ENCODE measurements around the gene SUGCT.

The SUGCT gene

DNA sequence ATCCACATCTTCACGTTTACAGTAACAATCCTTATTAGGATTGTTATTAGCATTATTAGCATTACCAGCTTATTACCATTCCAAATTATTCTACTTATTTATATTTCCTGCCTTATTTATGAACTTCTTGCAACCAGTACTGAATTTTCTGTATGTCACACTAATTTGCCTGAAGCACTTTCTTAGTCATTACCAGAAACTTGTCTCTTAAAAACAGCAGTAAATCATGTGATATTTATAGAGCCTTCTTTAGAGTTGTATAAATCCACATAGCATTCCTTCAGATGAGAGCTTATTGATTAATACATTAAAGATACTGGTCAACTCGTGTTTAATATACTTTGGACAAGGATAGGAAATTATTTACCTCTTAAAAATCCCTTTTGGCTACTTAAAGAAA is 618.6 kb downstream of the SUGCT start:
- no peak for FAIRE-seq

DNA sequence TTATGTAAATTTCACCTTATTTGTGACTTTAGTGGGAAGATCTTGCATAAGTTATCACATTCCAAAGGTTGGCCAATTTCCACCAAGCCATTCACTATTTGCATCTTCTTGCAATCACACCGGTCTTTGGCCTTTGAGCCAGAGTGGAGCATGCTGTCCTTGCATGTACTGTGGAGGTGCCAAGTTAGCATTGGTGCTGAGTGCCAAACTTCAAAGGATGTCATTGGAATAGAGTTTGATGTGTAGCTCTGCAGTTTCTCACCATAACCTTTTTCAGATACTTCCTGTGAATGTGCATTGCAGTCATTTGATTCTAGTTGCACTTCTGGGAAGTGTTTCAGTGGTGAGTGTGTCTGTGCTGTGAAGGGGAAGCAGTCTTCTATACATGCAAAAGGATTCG is 620.6 kb downstream of the SUGCT start:
- FAIRE-seq = no peak

DNA sequence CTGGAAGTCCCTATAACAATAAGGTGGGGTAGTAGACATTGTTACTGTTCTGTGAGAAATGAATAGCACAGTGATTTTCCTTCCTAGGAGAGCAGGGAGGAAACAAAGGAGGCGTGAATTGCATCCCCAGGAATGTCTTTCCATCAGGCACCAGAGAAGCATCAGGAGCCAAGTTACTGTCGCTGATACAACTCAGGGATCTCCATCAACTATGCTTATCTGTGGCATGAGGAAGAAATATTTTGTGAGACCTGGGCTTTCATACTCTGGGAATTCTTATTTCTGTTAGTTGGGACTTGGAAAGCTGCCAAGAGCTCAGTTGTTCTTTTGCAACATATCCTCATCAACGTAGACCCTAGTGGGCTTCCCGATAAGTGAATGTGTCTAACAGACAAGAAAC is 622.3 kb downstream of the SUGCT start:
- no peak for FAIRE-seq

GRCh38 chr7:40758590-40758989 is 623.8 kb downstream of the SUGCT start:
- FAIRE-seq = no peak

DNA sequence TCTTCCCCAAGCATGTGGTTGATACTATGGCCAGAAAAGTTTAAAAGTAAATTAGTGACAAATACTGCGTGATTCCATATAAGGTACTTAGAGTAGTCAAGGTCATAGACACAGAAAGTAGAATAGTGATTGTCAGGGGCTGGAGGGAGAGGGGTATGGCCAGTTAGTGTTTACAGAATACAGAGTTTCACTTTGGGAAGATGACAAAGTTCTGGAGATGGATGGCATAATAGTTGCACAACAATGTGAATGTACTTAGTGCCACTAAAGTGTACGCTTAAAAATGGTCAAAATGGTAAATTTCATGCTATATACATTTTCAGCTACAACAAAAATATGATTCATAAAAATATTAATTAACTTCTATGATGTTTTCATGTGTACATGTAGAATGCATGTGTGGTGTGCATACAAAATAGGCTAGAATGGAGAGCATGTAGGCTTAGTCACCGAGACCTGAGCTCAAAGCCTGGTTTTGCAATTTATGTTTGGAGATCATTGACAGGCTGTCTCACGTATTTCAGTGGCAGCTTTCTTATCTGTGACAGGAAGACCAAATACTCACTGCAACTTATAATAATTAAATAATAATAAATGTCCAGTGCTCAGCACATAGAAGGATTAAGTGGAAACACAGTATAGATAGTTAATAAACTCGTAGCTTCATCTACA is 625.6 kb downstream of the SUGCT start:
- no peak for FAIRE-seq

- no peak for FAIRE-seq
Measured at GRCh38 chr7:40760987-40761386, 626.2 kb downstream of the SUGCT start.

GRCh38 chr7:40761762-40762560 is 627.2 kb downstream of the SUGCT start:
- no peak for FAIRE-seq

- no peak for FAIRE-seq
Measured at GRCh38 chr7:40763319-40764287, 628.8 kb downstream of the SUGCT start.

DNA sequence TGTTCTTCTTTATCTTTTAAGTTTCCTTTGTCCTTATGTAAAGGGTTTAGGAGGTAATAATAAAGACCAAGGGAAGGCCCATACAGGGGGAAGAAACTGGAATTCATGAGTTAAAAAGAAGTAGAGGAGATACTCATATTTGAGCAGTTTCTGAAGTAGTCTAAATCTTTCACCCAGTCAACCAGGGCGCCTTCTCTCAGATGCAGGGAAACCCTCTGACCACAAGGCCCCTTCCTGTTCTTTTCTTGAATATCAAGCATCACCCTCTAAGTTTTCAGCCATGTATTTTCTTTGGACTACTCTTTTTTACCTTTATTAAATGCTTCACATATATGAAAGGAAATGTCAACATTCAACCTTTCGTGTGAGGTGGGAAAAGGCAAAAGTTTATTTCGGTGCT is 630.8 kb downstream of the SUGCT start:
- no peak for FAIRE-seq

DNA sequence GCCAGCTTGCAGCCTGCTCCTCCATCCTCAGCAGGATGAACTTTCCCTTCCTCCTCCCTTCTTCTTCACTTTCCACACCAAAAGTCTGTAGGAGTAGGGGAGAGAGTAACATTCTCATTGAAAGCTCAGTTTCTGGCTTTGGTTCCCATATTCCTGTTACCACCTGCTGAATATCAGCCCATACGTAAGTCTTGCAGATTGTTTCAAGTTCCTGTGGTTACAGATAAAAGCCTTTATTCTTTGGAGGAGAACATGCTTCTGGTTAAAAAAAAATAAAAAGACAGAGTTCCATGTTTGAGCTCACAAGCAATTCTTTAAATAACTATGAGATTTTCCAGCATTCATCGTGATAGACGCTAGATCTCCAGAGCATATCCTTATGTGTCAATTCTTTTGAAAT is 637.3 kb downstream of the SUGCT start:
- FAIRE-seq = no peak

- FAIRE-seq = no peak
Measured at GRCh38 chr7:40773656-40774055, 638.9 kb downstream of the SUGCT start.

GRCh38 chr7:40775877-40776276 is 641.1 kb downstream of the SUGCT start:
- no peak for FAIRE-seq

DNA sequence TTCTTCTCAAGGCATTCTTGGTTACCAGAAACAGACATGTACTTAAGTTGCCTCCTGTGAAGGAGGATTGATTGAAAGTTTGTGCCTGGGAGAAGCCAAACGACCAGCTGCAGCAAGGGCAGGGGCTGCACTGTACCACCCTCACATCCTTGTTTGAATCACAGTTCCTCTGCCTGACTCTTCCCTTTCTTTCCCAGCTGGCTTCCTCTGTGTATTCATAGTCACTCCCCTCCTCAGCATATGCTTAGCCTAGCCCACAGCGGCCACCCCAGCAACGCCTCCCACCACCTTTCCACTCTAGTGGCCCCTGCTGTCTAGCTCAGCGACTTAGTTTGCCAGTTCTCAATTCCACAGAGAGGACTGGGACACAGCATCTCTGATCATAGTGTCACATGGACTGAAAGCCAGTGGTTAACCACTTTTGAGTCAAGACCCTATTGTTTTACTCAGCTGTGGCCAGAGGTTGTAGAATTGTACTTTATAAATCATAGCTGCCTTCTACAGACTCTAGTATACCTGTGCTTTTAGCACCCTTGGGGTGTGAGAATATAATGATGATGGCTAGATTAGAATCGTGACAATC is 643.0 kb downstream of the SUGCT start:
- no peak for FAIRE-seq

DNA sequence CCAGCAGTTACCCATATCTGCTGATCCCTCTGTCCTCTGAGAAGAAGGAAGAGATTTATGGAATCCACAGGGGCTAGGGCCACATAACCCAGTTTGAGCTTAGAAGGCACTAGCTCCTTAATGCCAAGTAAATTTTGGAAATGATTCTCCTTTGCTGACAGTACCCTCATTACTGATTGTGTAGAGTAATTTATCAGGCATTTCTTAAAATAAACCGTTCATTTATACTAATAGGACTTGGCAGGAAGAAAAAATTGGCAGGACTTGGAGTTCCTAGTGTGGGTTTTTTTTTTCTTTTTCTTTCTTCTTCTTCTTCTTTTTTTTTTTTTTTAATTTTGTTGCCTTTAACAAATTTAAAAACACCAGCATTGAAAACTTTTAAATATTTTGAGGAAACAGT is 645.7 kb downstream of the SUGCT start:
- FAIRE-seq = no peak

DNA sequence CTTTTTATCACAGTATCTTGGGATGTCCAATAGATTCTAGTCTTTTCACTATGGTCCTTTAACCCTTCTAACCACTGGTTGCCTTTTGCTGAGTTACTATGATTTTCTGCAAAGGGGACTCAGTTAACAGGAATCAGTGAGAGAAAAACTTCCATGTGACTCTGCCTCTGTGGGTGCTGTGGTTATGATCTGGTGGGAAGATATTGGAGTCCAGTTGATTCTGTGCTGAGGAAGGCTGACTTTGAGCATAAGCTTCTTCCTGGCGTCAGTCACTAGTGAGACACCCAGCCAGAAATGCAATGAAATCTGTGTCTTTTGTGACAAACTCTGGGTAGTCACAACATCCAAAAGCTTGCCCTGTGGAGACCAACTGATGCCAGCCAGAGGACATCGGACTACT is 648.0 kb downstream of the SUGCT start:
- FAIRE-seq = no peak

GRCh38 chr7:40784176-40784575 is 649.4 kb downstream of the SUGCT start:
- no peak for FAIRE-seq

DNA sequence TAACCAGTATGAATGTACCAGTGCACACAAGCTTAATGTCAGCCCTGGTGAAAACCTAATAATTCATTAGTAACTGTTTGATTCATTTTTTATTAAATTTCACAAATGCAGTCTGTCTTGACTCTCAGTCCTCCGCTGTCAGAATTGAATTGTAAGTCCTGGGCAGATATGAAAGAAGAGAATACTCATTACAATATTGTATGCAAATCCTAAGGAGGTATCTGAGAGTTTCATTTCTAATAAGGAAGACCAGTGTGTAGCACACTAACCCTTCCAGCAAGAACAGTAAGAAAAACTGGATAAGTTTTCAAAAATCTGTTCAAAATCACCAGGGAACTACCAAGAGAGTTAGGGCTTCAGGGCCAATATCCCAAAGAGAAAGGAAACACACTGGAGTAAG is 652.1 kb downstream of the SUGCT start:
- no peak for FAIRE-seq

DNA sequence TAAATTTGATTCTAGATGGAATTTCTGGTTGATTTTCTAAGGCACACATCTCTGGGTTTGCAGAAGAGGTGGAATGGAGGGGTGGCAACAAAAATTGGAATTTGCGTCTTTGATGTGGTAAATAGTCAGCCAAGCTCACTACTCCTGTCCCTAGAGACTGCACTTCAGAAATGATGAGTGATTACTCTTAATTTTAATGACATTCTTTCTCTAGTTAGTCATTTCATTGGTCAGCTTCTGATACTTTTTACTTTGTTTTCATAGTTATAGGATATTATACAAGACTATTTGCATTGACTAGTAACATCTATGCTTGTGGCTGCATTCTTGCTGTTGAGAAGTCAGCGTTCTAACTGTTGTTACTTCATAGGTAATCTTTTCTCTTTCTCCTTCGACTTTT is 658.3 kb downstream of the SUGCT start:
- FAIRE-seq = no peak

DNA sequence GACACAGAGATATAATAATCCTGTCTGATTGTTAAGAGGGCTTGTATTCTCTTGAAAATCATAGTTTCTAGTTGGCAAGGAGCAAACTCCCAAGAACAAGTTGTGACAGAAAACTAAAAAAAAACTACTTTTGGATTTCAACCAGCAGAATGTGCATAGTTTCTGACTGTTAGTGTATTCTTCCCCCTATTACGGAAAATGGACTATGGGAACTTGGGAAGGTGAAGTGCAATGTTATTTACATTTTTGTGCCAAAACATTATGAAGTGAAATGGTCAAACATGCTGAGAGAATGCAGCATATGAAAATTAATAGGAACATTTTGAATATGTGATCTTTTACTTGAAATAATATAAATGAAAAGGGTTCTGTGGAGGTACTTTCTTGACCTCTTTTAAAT is 660.8 kb downstream of the SUGCT start:
- no peak for FAIRE-seq

DNA sequence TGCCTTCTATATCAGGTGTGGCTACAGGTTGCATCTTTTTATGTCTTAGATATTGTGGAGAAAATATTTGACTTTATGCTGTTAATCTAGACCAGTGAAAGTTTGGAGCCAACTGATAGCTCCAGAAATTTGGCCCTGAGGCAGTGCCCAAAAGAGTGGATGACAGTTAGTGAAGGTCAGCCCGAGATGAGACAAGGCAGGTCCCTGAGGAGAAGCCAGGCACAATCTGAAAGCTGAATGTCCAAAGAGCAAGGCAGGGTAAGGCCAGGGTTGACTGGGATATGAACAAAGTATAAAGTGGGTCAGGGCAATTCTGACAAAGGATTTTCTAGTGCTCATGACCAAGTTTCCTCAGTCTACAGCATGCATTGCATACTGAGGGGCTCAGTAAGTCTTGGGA is 661.9 kb downstream of the SUGCT start:
- FAIRE-seq = no peak

DNA sequence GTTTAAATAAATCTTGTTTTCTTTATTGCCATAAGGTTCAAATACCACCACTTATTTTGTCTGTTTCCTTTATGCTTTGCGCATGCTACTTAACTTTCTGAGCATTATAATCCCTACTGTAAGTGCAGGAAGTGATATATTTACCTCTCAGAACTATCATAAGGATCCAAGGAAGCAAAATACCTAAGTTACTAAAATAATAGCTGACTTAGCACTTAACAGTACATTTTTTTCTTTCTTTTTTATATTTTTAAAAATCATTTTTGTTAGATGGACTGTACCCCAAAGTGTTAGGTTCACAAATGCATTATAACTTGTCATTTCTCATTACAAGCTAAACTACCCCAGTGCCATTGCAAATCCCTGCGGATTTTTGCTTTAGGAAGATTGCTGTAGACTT is 663.8 kb downstream of the SUGCT start:
- no peak for FAIRE-seq

- no peak for FAIRE-seq
Measured at GRCh38 chr7:40799493-40800403, 664.9 kb downstream of the SUGCT start.

Measured in TTC549 (cell line).